ENCODE data around the gene PACS1. TPM values are rescaled to one million over a fixed set of nuclear protein-coding genes. Genes with fewer than 3 reads are reported as not detected.

Gene PACS1
- polyA plus RNA-seq, 2 donors = 16.0 to 24.8 TPM

Other genes with a start within 250 kb of the PACS1 start
- under 1 TPM; 0.15 to 0.47 TPM for gene SNX32, start 236.3 kb upstream of the PACS1 start, polyA plus RNA-seq
- 100 to 1,000 TPM; 361 to 694 TPM for gene CFL1, start 212.1 kb upstream of the PACS1 start, polyA plus RNA-seq
- 10 to 100 TPM; 32.1 to 48.0 TPM for gene MUS81, start 209.8 kb upstream of the PACS1 start, polyA plus RNA-seq
- gene EFEMP2, start 197.5 kb upstream of the PACS1 start, polyA plus RNA-seq = 10 to 100 TPM in 1 of 2 donors, 1 to 10 TPM in 1; 9.2 to 13.1 TPM
- gene CTSW, start 190.4 kb upstream of the PACS1 start, polyA plus RNA-seq = 1 to 10 TPM; 1.3 to 1.7 TPM
- 10 to 100 TPM; 20.7 to 38.1 TPM for gene FIBP, start 181.8 kb upstream of the PACS1 start, polyA plus RNA-seq
- gene CCDC85B, start 179.6 kb upstream of the PACS1 start, polyA plus RNA-seq = 10 to 100 TPM; 13.5 to 22.7 TPM
- gene FOSL1, start 169.9 kb upstream of the PACS1 start, polyA plus RNA-seq = 10 to 100 TPM; 26.7 to 39.6 TPM
- gene C11orf68, start 151.2 kb upstream of the PACS1 start, polyA plus RNA-seq = 10 to 100 TPM; 21.8 to 27.6 TPM
- 100 to 1,000 TPM in 1 of 2 donors, 10 to 100 TPM in 1; 89.6 to 103 TPM for gene DRAP1, start 150.8 kb upstream of the PACS1 start, polyA plus RNA-seq
- not detected for gene TSGA10IP, start 124.8 kb upstream of the PACS1 start, polyA plus RNA-seq
- 10 to 100 TPM; 33.9 to 77.1 TPM for gene SART1, start 108.5 kb upstream of the PACS1 start, polyA plus RNA-seq
- gene EIF1AD, start 68.1 kb upstream of the PACS1 start, polyA plus RNA-seq = 10 to 100 TPM; 13.6 to 17.8 TPM
- 100 to 1,000 TPM; 142 to 246 TPM for gene BANF1, start 67.8 kb upstream of the PACS1 start, polyA plus RNA-seq
- 10 to 100 TPM; 36.1 to 66.5 TPM for gene CST6, start 58.3 kb upstream of the PACS1 start, polyA plus RNA-seq
- gene CATSPER1, start 43.8 kb upstream of the PACS1 start, polyA plus RNA-seq = under 1 TPM; 0.05 to 0.06 TPM
- under 1 TPM in 1 of 2 donors, not detected in 1; 0.01 TPM for gene GAL3ST3, start 21.1 kb upstream of the PACS1 start, polyA plus RNA-seq
- gene SF3B2, start 17.9 kb upstream of the PACS1 start, polyA plus RNA-seq = 10 to 100 TPM; 61.9 to 80.2 TPM
- 10 to 100 TPM; 13.8 to 17.1 TPM for gene KLC2, start 187.4 kb downstream of the PACS1 start, polyA plus RNA-seq
- gene RAB1B, start 198.4 kb downstream of the PACS1 start, polyA plus RNA-seq = 100 to 1,000 TPM; 129 to 156 TPM
- under 1 TPM; 0.62 to 0.77 TPM for gene CNIH2, start 207.9 kb downstream of the PACS1 start, polyA plus RNA-seq
- gene YIF1A, start 218.9 kb downstream of the PACS1 start, polyA plus RNA-seq = 10 to 100 TPM; 51.6 to 63.1 TPM
- gene TMEM151A, start 221.6 kb downstream of the PACS1 start, polyA plus RNA-seq = under 1 TPM; 0.01 to 0.04 TPM
- gene CD248, start 246.8 kb downstream of the PACS1 start, polyA plus RNA-seq = 1 to 10 TPM; 1.4 to 3.3 TPM